Vagina (tissue), 2 donors: Measurements from ENCODE around the gene EP400. TPM values are rescaled to one million over a fixed set of nuclear protein-coding genes. Genes with fewer than 3 reads are reported as not detected.

Experiments
- DNase-seq, 2 donors: peaks; one replicate each; pipeline ENCODE4 v3.0.0-alpha.2; 2017; ENCODE audit errors: extremely low spot score in 2 of 2
- H3K27ac ChIP-seq: fragments of 200-600 bp; sonication (generic); one replicate; pipeline ENCODE4 v1.5.1; 2019
- H3K27me3 ChIP-seq: fragments of 200-600 bp; sonication (generic); one replicate; pipeline ENCODE4 v1.5.1; 2019
- H3K36me3 ChIP-seq, 2 donors: fragments of 200-600 bp; sonication (generic); one replicate each; pipeline ENCODE4 v1.5.1; 2017 to 2019
- H3K4me1 ChIP-seq: fragments of 200-600 bp; sonication (generic); one replicate; pipeline ENCODE4 v1.5.1; 2019
- H3K4me3 ChIP-seq, 2 donors: fragments of 200-600 bp; sonication (generic); 1 replicate in 1 of 2; 2 replicates in 1 of 2; pipeline ENCODE4 v1.5.1; 2016 to 2019
- H3K9me3 ChIP-seq: fragments of 200-600 bp; sonication (generic); one replicate; pipeline ENCODE4 v1.5.1; 2019
- CTCF ChIP-seq, 3 experiments: fragments of 450-650 bp in 2 of 3; fragments of 200-600 bp in 1 of 3; sonication (generic) in 1 of 3; IDR thresholded peaks; one replicate each; pipeline ENCODE4 v1.5.1; 2017 to 2019; ENCODE audit warnings: antibody characterized with exemption in 3 of 3, mild to moderate bottlenecking in 2 of 3, moderate library complexity in 2 of 3
- POLR2A ChIP-seq, 2 donors: fragments of 450-650 bp; IDR thresholded peaks; one replicate each; pipeline ENCODE4 v1.6.1; 2017; ENCODE audit warnings: antibody characterized with exemption in 2 of 2, mild to moderate bottlenecking in 2 of 2, moderate library complexity in 2 of 2
- POLR2AphosphoS5 ChIP-seq, 2 donors: sonication (generic); formaldehyde crosslinking; IDR thresholded peaks; one replicate each; pipeline ENCODE4 v1.9.0; 2017; ENCODE audit warnings: antibody characterized with exemption in 2 of 2, mild to moderate bottlenecking in 2 of 2, low read depth in 1 of 2; ENCODE audit not compliant: insufficient read depth in 1 of 2
- intact Hi-C: fragments of 100-400 bp; cut with DNase I; formaldehyde crosslinking; loops from one replicate; pipeline ENCODE4 v1.15.1; 2023
- total RNA-seq: library from RNA; depleted of rRNA; stranded (reverse); fragments of >200 nt; gene quantifications from one replicate; pipeline ENCODE4 v1.2.3, GENCODE V29; 2016

The EP400 gene
- total RNA-seq, 1 donor from 2014 or later: 35.6 TPM

- Histone ChIP-seq H3K27me3 (no peaks in the 10 kb centered on the region), H3K36me3 (peaks cover 0 to 61% of the 10 kb centered on the region in 2 donors), H3K27ac (no peak overlapping the region), H3K4me3 (no peak overlapping the region), H3K4me1 (no peaks in the 10 kb centered on the region), H3K9me3 (no peaks in the 10 kb centered on the region)
- intact Hi-C loops: no loop called here
- DNase-seq: no peak
- TF ChIP-seq CTCF (IDR thresholded peaks at IDR 0.05) (no peak), POLR2AphosphoS5 (IDR thresholded peaks at IDR 0.05; ENCODE audit: insufficient read depth in 1 of 2, low read depth in 1 of 2) (no peak), POLR2A (IDR thresholded peaks at IDR 0.05) (no peak)
Observed at GRCh38 chr12:132056951-132057350, 107.2 kb downstream of the EP400 start.

- no peaks in the 10 kb centered on the region for H3K27me3 ChIP-seq
- no peak for DNase-seq
- no peak overlapping the region for H3K4me3 ChIP-seq
- no peaks in the 10 kb centered on the region for H3K9me3 ChIP-seq
- no peak for TF ChIP-seq POLR2A (IDR thresholded peaks at IDR 0.05)
- no peak for TF ChIP-seq POLR2AphosphoS5 (IDR thresholded peaks at IDR 0.05; ENCODE audit: insufficient read depth in 1 of 2, low read depth in 1 of 2)
- TF ChIP-seq CTCF (IDR thresholded peaks at IDR 0.05): no peak
- H3K4me1 ChIP-seq: no peaks in the 10 kb centered on the region
- H3K27ac ChIP-seq: no peak overlapping the region
- intact Hi-C loops: no loop called here
- H3K36me3 ChIP-seq: peaks cover 0 to 61% of the 10 kb centered on the region in 2 donors
Observed at GRCh38 chr12:132057691-132058090, 107.9 kb downstream of the EP400 start.

GRCh38 chr12:132061197-132061596 is 111.5 kb downstream of the EP400 start:
- Histone ChIP-seq H3K36me3 (peaks cover 0 to 58% of the 10 kb centered on the region in 2 donors), H3K4me1 (no peaks in the 10 kb centered on the region), H3K9me3 (no peaks in the 10 kb centered on the region), H3K27ac (no peak overlapping the region), H3K27me3 (no peaks in the 10 kb centered on the region), H3K4me3 (no peak overlapping the region)
- TF ChIP-seq POLR2A (IDR thresholded peaks at IDR 0.05) (no peak), CTCF (IDR thresholded peaks at IDR 0.05) (no peak), POLR2AphosphoS5 (IDR thresholded peaks at IDR 0.05; ENCODE audit: insufficient read depth in 1 of 2, low read depth in 1 of 2) (no peak)
- no peak for DNase-seq
- intact Hi-C loops: no loop called here

GRCh38 chr12:132061641-132062430 is 112.1 kb downstream of the EP400 start:
- Histone ChIP-seq H3K9me3 (no peaks in the 10 kb centered on the region), H3K27ac (no peak overlapping the region), H3K27me3 (no peaks in the 10 kb centered on the region), H3K4me1 (no peaks in the 10 kb centered on the region), H3K36me3 (peaks cover 0 to 55% of the 10 kb centered on the region in 2 donors), H3K4me3 (no peak overlapping the region)
- intact Hi-C loops: no loop called here
- TF ChIP-seq POLR2A (IDR thresholded peaks at IDR 0.05) (no peak), POLR2AphosphoS5 (IDR thresholded peaks at IDR 0.05; ENCODE audit: insufficient read depth in 1 of 2, low read depth in 1 of 2) (no peak), CTCF (IDR thresholded peaks at IDR 0.05) (no peak)
- DNase-seq: no peak

GRCh38 chr12:132062481-132062880 is 112.7 kb downstream of the EP400 start:
- TF ChIP-seq POLR2AphosphoS5 (IDR thresholded peaks at IDR 0.05; ENCODE audit: insufficient read depth in 1 of 2, low read depth in 1 of 2): no peak
- no peak for TF ChIP-seq CTCF (IDR thresholded peaks at IDR 0.05)
- TF ChIP-seq POLR2A (IDR thresholded peaks at IDR 0.05): no peak
- H3K27me3 ChIP-seq: no peaks in the 10 kb centered on the region
- no peak overlapping the region for H3K4me3 ChIP-seq
- H3K9me3 ChIP-seq: no peaks in the 10 kb centered on the region
- peaks cover 0 to 56% of the 10 kb centered on the region in 2 donors for H3K36me3 ChIP-seq
- no peak for DNase-seq
- no peaks in the 10 kb centered on the region for H3K4me1 ChIP-seq
- intact Hi-C loops: no loop called here
- H3K27ac ChIP-seq: no peak overlapping the region
